ENCODE data around the gene MICAL2.

- TF ChIP-seq GLIS1 (tag by site-specific recombination; IDR thresholded peaks at IDR 0.05) (no peak), ZNF394 (tag by site-specific recombination; IDR thresholded peaks at IDR 0.05; ENCODE audit: borderline replicate concordance) (no peak), ZNF274 (IDR thresholded peaks at IDR 0.05; ENCODE audit: low read length) (no peak), ZNF274 (tag by site-specific recombination; IDR thresholded peaks at IDR 0.05; ENCODE audit: borderline replicate concordance) (no peak), ZNF121 (tag by site-specific recombination; IDR thresholded peaks at IDR 0.05) (no peak), KLF9 (tag by site-specific recombination; IDR thresholded peaks at IDR 0.05; ENCODE audit: low read depth) (no peak), ZNF843 (tag by site-specific recombination; IDR thresholded peaks at IDR 0.05) (no peak), ZEB2 (tag by site-specific recombination; IDR thresholded peaks at IDR 0.05) (no peak), ZNF777 (tag by site-specific recombination; IDR thresholded peaks at IDR 0.05; ENCODE audit: borderline replicate concordance) (no peak), TCF7L2 (IDR thresholded peaks at IDR 0.05; ENCODE audit: borderline replicate concordance, low read depth, low read length) (no peak)
- TF ChIP-seq, protein P1, sequence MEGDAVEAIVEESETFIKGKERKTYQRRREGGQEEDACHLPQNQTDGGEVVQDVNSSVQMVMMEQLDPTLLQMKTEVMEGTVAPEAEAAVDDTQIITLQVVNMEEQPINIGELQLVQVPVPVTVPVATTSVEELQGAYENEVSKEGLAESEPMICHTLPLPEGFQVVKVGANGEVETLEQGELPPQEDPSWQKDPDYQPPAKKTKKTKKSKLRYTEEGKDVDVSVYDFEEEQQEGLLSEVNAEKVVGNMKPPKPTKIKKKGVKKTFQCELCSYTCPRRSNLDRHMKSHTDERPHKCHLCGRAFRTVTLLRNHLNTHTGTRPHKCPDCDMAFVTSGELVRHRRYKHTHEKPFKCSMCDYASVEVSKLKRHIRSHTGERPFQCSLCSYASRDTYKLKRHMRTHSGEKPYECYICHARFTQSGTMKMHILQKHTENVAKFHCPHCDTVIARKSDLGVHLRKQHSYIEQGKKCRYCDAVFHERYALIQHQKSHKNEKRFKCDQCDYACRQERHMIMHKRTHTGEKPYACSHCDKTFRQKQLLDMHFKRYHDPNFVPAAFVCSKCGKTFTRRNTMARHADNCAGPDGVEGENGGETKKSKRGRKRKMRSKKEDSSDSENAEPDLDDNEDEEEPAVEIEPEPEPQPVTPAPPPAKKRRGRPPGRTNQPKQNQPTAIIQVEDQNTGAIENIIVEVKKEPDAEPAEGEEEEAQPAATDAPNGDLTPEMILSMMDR (tag by site-specific recombination; IDR thresholded peaks at IDR 0.05), result no peak
Observed at GRCh38 chr11:12124306-12124705, 13.9 kb downstream of the MICAL2 start.

Measured in HEK293 (cell line).